Measurements from ENCODE around the gene SH3BP2.
A peak's percentile ranks its signal among the peaks of the same experiment; 100 is the strongest.

Gene SH3BP2

GRCh38 chr4:2792711-2793585 is at the start of gene SH3BP2:
SH3BP2 (plus strand) TSS chr4:2793085; CDS start chr4:2820618, 27,533 bp downstream.
- Histone ChIP-seq H3K27ac (no peak within 1 kb of the TSS), H3K9ac (ENCODE audit: insufficient read length) (peak within 1 kb of the TSS; percentile 55), H3K36me3 (ENCODE audit: insufficient read depth, low read length) (no peaks in the 10 kb centered on the region), H3K4me3 (peak within 1 kb of the TSS; percentile 79), H3K9me3 (ENCODE audit: low read depth, low read length) (no peaks in the 10 kb centered on the region)
- no peak for DNase-seq (ENCODE audit: low read depth, low spot score)
- TF ChIP-seq FOXP2 (optimal IDR thresholded peaks at IDR 0.05; ENCODE audit: control extremely low read depth, extremely low read length, insufficient read depth) (no peak), EZH2 (IDR thresholded peaks at IDR 0.05) (no peak), POLR2AphosphoS5 (IDR thresholded peaks at IDR 0.05; ENCODE audit: borderline replicate concordance, low read depth, low read length) (no peak)

- no peak overlapping the region for H3K9ac ChIP-seq (ENCODE audit: insufficient read length)
- H3K27ac ChIP-seq, result no peak overlapping the region
- DNase-seq (ENCODE audit: low read depth, low spot score), result no peak
- H3K9me3 ChIP-seq (ENCODE audit: low read depth, low read length), result no peaks in the 10 kb centered on the region
- peaks cover 35% of the 10 kb centered on the region; the same call in 1 of the 2 replicates for H3K36me3 ChIP-seq (ENCODE audit: insufficient read depth, low read length)
- H3K4me3 ChIP-seq, result no peak overlapping the region
- TF ChIP-seq FOXP2 (optimal IDR thresholded peaks at IDR 0.05; ENCODE audit: control extremely low read depth, extremely low read length, insufficient read depth) (no peak), EZH2 (IDR thresholded peaks at IDR 0.05) (no peak), POLR2AphosphoS5 (IDR thresholded peaks at IDR 0.05; ENCODE audit: borderline replicate concordance, low read depth, low read length) (no peak)
Measured at GRCh38 chr4:2743518-2744445, 49.1 kb upstream of the SH3BP2 start.

- no peak for DNase-seq (ENCODE audit: low read depth, low spot score)
- no peak for TF ChIP-seq FOXP2 (optimal IDR thresholded peaks at IDR 0.05; ENCODE audit: control extremely low read depth, extremely low read length, insufficient read depth)
- no peak for TF ChIP-seq POLR2AphosphoS5 (IDR thresholded peaks at IDR 0.05; ENCODE audit: borderline replicate concordance, low read depth, low read length)
- no peak for TF ChIP-seq EZH2 (IDR thresholded peaks at IDR 0.05)
- Histone ChIP-seq H3K9me3 (ENCODE audit: low read depth, low read length) (no peaks in the 10 kb centered on the region), H3K27ac (no peak overlapping the region), H3K4me3 (no peak overlapping the region), H3K36me3 (ENCODE audit: insufficient read depth, low read length) (peaks cover 35% of the 10 kb centered on the region; the same call in 1 of the 2 replicates), H3K9ac (ENCODE audit: insufficient read length) (no peak overlapping the region)
Measured at GRCh38 chr4:2744576-2745270, 48.2 kb upstream of the SH3BP2 start.

- TF ChIP-seq EZH2 (IDR thresholded peaks at IDR 0.05), result no peak
- no peak for TF ChIP-seq FOXP2 (optimal IDR thresholded peaks at IDR 0.05; ENCODE audit: control extremely low read depth, extremely low read length, insufficient read depth)
- TF ChIP-seq POLR2AphosphoS5 (IDR thresholded peaks at IDR 0.05; ENCODE audit: borderline replicate concordance, low read depth, low read length), result no peak
- Histone ChIP-seq H3K36me3 (ENCODE audit: insufficient read depth, low read length) (peaks cover 35% of the 10 kb centered on the region; the same call in 1 of the 2 replicates), H3K4me3 (no peak overlapping the region), H3K9ac (ENCODE audit: insufficient read length) (no peak overlapping the region), H3K27ac (no peak overlapping the region), H3K9me3 (ENCODE audit: low read depth, low read length) (no peaks in the 10 kb centered on the region)
- no peak for DNase-seq (ENCODE audit: low read depth, low spot score)
Measured at GRCh38 chr4:2745516-2745915, 47.4 kb upstream of the SH3BP2 start.

- Histone ChIP-seq H3K27ac (no peak overlapping the region), H3K9ac (ENCODE audit: insufficient read length) (no peak overlapping the region), H3K9me3 (ENCODE audit: low read depth, low read length) (no peaks in the 10 kb centered on the region), H3K36me3 (ENCODE audit: insufficient read depth, low read length) (peaks cover 35% of the 10 kb centered on the region; the same call in 1 of the 2 replicates), H3K4me3 (no peak overlapping the region)
- TF ChIP-seq POLR2AphosphoS5 (IDR thresholded peaks at IDR 0.05; ENCODE audit: borderline replicate concordance, low read depth, low read length) (no peak), EZH2 (IDR thresholded peaks at IDR 0.05) (no peak), FOXP2 (optimal IDR thresholded peaks at IDR 0.05; ENCODE audit: control extremely low read depth, extremely low read length, insufficient read depth) (no peak)
- no peak for DNase-seq (ENCODE audit: low read depth, low spot score)
Measured at GRCh38 chr4:2745981-2746806, 46.7 kb upstream of the SH3BP2 start.

- Histone ChIP-seq H3K9ac (ENCODE audit: insufficient read length) (no peak overlapping the region), H3K36me3 (ENCODE audit: insufficient read depth, low read length) (peaks cover 35% of the 10 kb centered on the region; the same call in 1 of the 2 replicates), H3K9me3 (ENCODE audit: low read depth, low read length) (no peaks in the 10 kb centered on the region), H3K27ac (no peak overlapping the region), H3K4me3 (no peak overlapping the region)
- no peak for TF ChIP-seq POLR2AphosphoS5 (IDR thresholded peaks at IDR 0.05; ENCODE audit: borderline replicate concordance, low read depth, low read length)
- TF ChIP-seq EZH2 (IDR thresholded peaks at IDR 0.05), result no peak
- no peak for TF ChIP-seq FOXP2 (optimal IDR thresholded peaks at IDR 0.05; ENCODE audit: control extremely low read depth, extremely low read length, insufficient read depth)
- no peak for DNase-seq (ENCODE audit: low read depth, low spot score)
Measured at GRCh38 chr4:2746891-2747695, 45.8 kb upstream of the SH3BP2 start.
